Heart right ventricle (tissue), 16 donors: ENCODE data around the gene STXBP5. TPM values are rescaled to one million over a fixed set of nuclear protein-coding genes. Genes with fewer than 3 reads are reported as not detected.

Experiments
- ATAC-seq, 8 donors: fragments of 200-7000 bp; cut with Tn5 transposase; one replicate each; pipeline ENCODE4 v1.9.1; 2020; ENCODE audit warnings: mild to moderate bottlenecking in 8 of 8, moderate library complexity in 8 of 8, moderate number of reproducible peaks in 1 of 8
- DNase-seq, 2 donors: peaks; one replicate each; pipeline ENCODE4 v3.0.0-alpha.2; 2020
- H3K27ac ChIP-seq, 10 donors: fragments of 200-600 bp; sonication (generic) in 2 of 10; one replicate each; pipeline versions ENCODE4 v1.5.0 to v1.8.0; 2020 to 2022; ENCODE audit warnings: mild to moderate bottlenecking in 3 of 10
- H3K27me3 ChIP-seq, 7 donors: fragments of 200-600 bp; one replicate each; pipeline ENCODE4 v1.8.0; 2021 to 2022; ENCODE audit warnings: mild to moderate bottlenecking in 2 of 7
- H3K36me3 ChIP-seq, 9 donors: fragments of 200-600 bp; sonication (generic) in 1 of 9; one replicate each; pipeline versions ENCODE4 v1.5.0 to v1.8.0; 2020 to 2022; ENCODE audit warnings: mild to moderate bottlenecking in 2 of 9
- H3K4me1 ChIP-seq, 9 donors: fragments of 200-600 bp; sonication (generic) in 1 of 9; one replicate each; pipeline versions ENCODE4 v1.5.0 to v1.8.0; 2020 to 2022; ENCODE audit warnings: mild to moderate bottlenecking in 4 of 9
- H3K4me3 ChIP-seq, 10 donors: fragments of 200-600 bp; sonication (generic) in 2 of 10; one replicate each; pipeline versions ENCODE4 v1.5.0 to v1.8.0; 2020 to 2022; ENCODE audit warnings: mild to moderate bottlenecking in 7 of 10, moderate library complexity in 2 of 10
- H3K9me3 ChIP-seq, 11 donors: fragments of 200-600 bp in 10 of 11; sonication (generic) in 2 of 11; one replicate each; pipeline versions ENCODE4 v1.5.0 to v1.8.0; 2013 to 2022; ENCODE audit warnings: mild to moderate bottlenecking in 2 of 11, control low read depth in 1 of 11, moderate library complexity in 1 of 11
- WGBS, 2 donors: extraction: QIAGEN DNeasy Blood & Tissue Kit; methylation state at CpG; one replicate each; pipeline ENCODE4 v1.1.7; 2013; ENCODE audit warnings: inconsistent platforms in 1 of 2; 5-methylcytosine and 5-hydroxymethylcytosine counted together
- intact Hi-C, 10 donors: fragments of 100-400 bp; cut with DNase I; formaldehyde crosslinking; loops; one replicate each; pipeline versions ENCODE4 v1.11.1 to v1.14.2; 2022
- polyA plus RNA-seq, 2 donors: library from polyadenylated mRNA; stranded (reverse); fragments of 200-250 nt; gene quantifications; one replicate each; pipeline ENCODE4 v1.2.3, GENCODE V29; 2013
- total RNA-seq, 10 donors: library from RNA; stranded (reverse); fragmentation: NEBNext Ultra II Directional in 3 of 10; extraction: Animal tissue kit (Norgen Biotek cat#: 25700) in 3 of 10; gene quantifications; one replicate each; pipeline versions ENCODE4 v1.2.1 to v1.2.4, GENCODE V29; 2021 to 2023
- TF ChIP-seq, protein P1 (sequence below), 9 donors: fragments of 200-600 bp; sonication (generic) in 2 of 9; IDR thresholded peaks; one replicate each; pipeline versions ENCODE4 v1.5.0 to v1.8.0; 2021 to 2022; ENCODE audit warnings: antibody characterized with exemption in 9 of 9, mild to moderate bottlenecking in 5 of 9, moderate library complexity in 1 of 9
- donor health status: Arrhythmogenic right ventricular cardiomyopathy.
- donor health status: ischemic (EF 13 %, LVEDD 7.1; RV severe dilation, severe dysfunction).
- donor health status: healthy with polysubstance abuse.
- donor health status: DM: no; HTN: yes; CAD: no.
- donor health status: DM: no; HTN: no; CAD: no.
- donor health status: ischemic (EF 25% LVEDD 6.9; RV normal size, moderate dysfunction).
- donor health status: ischemic (EF 25% LVEDD 5.7; RV mildly dilated, moderate dysfunction).
- donor health status: healthy.
- donor health status: DM: yes; HTN: yes; CAD: no.
- donor health status: Ischemic cardiomyopathy.
- donor health status: ischemic (EF 35%, LVEDD 5.7; RV mildly dilated, moderate dysfunction).
- donor health status: nonischemic (EF 11% LVEDD 7.7; RV severe dilation, severe dysfunction).
- donor health status: DM: yes; HTN: yes; CAD: no.
- donor health status: PGD.
- donor health status: ischemic (EF 29% LVEDD 5.4; RV normal size, mild dysfunction).
- donor health status: nonischemic (EF 23%, LVEDD 6.1; RV moderate dilation, normal function).

Gene STXBP5
- total and polyA plus RNA-seq, 12 donors: 2.8 to 23.2 (median 13.4) TPM

DNA sequence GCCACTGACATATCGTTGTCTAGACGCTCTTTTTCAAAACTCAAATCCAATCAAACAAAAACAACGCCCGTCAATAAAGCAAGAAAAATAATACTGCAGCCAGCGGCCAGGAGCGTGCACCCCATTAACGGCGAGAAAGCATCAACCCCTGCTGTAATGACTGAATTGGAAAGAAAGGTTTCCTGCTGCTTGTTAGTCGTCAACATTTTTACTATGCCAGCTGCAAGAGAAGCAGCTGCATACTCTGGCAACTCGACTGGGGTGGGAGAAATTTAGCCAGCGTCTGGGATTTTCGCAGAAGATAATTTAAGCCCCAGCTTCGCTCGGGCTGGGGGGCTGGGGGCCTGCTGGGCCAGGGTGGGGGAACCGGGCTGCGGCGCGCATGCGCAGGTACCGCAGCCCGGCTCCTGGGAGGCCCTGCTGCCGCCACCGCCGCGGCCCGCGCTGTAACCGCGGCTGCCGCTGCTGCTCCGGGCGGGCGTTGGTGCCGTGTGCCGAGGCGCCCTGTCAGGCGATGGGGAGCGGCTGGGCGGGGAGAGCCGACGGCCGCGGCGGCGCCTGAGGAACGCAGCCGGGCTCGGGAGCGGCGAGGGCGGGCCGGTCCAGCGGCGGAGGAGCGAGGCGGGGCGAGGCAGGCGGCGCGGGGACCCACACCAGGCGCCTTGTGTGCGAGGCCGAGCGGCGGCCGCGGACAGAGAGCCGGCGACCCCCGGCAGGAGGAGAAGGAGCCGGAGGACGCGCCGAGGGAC, 732 bp upstream of the STXBP5 start:
- Histone ChIP-seq H3K4me3 (peak overlapping the region; percentile 36 to 92 (median 83)), H3K27ac (peak overlapping the region; percentile 87 to 97 (median 94)), H3K4me1 (peaks cover 0 to 42% (median 26%) of the 10 kb centered on the region in 9 donors), H3K27me3 (no peaks in the 10 kb centered on the region), H3K36me3 (no peaks in the 10 kb centered on the region), H3K9me3 (no peaks in the 10 kb centered on the region)
- TF ChIP-seq, protein P1, sequence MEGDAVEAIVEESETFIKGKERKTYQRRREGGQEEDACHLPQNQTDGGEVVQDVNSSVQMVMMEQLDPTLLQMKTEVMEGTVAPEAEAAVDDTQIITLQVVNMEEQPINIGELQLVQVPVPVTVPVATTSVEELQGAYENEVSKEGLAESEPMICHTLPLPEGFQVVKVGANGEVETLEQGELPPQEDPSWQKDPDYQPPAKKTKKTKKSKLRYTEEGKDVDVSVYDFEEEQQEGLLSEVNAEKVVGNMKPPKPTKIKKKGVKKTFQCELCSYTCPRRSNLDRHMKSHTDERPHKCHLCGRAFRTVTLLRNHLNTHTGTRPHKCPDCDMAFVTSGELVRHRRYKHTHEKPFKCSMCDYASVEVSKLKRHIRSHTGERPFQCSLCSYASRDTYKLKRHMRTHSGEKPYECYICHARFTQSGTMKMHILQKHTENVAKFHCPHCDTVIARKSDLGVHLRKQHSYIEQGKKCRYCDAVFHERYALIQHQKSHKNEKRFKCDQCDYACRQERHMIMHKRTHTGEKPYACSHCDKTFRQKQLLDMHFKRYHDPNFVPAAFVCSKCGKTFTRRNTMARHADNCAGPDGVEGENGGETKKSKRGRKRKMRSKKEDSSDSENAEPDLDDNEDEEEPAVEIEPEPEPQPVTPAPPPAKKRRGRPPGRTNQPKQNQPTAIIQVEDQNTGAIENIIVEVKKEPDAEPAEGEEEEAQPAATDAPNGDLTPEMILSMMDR (IDR thresholded peaks at IDR 0.05): peak in 1 of 9 donors; percentile 7
- DNase-seq (peak; percentile 43 to 79), ATAC-seq (peak; percentile 80 to 92 (median 85))
- WGBS, 2 donors: 0% methylated on average over 50 to 74 of the region's 74 CpGs
- intact Hi-C loops: loop anchor here in 5 of 10 donors (2.0 to 10.0 kb wide), 7 partner anchors 71 to 1389 kb away; partner anchors contain the start of genes FBXO30 (in 1 of the 5) and RAB32 (in 1 of the 5)

DNA sequence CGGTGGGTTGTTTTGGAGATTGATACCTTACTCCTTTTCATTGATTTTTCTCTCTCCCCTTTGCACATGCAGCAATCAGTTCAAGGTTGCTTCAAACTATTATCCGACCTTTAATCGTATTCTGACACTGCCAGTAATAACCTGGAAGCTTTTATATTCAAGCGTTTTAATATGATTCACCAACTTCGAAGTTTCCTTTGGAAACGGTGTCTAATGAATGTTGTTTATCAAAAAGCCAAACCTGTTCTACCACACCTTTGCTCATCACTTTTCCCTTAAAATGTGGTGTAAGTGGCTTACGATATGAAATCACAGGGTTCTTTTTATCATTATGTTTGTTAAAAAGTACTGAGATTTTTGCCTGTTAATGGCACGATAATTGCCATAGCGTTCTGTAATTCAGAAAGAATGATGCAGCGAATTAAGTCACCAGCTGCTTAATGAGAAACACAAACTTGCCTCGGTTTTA, 660 bp downstream of the STXBP5 start:
- peaks cover 0 to 55% (median 37%) of the 10 kb centered on the region in 9 donors for H3K4me1 ChIP-seq
- intact Hi-C loops: loop anchor here in 5 of 10 donors (5.0 to 10.0 kb wide), 6 partner anchors 73 to 1390 kb away; partner anchors contain the start of genes FBXO30 (in 1 of the 5) and RAB32 (in 1 of the 5)
- no peaks in the 10 kb centered on the region for H3K27me3 ChIP-seq
- H3K9me3 ChIP-seq: no peaks in the 10 kb centered on the region
- TF ChIP-seq, protein P1 (IDR thresholded peaks at IDR 0.05): no peak
- no peaks in the 10 kb centered on the region for H3K36me3 ChIP-seq
- ATAC-seq (no peak), DNase-seq (no peak)
- H3K4me3 ChIP-seq: peak overlapping the region; percentile 70 to 92 (median 83)
- WGBS, 2 donors: 9 to 14% methylated on average over 11 of the region's 11 CpGs
- peak overlapping the region; percentile 87 to 97 (median 94) for H3K27ac ChIP-seq

DNA sequence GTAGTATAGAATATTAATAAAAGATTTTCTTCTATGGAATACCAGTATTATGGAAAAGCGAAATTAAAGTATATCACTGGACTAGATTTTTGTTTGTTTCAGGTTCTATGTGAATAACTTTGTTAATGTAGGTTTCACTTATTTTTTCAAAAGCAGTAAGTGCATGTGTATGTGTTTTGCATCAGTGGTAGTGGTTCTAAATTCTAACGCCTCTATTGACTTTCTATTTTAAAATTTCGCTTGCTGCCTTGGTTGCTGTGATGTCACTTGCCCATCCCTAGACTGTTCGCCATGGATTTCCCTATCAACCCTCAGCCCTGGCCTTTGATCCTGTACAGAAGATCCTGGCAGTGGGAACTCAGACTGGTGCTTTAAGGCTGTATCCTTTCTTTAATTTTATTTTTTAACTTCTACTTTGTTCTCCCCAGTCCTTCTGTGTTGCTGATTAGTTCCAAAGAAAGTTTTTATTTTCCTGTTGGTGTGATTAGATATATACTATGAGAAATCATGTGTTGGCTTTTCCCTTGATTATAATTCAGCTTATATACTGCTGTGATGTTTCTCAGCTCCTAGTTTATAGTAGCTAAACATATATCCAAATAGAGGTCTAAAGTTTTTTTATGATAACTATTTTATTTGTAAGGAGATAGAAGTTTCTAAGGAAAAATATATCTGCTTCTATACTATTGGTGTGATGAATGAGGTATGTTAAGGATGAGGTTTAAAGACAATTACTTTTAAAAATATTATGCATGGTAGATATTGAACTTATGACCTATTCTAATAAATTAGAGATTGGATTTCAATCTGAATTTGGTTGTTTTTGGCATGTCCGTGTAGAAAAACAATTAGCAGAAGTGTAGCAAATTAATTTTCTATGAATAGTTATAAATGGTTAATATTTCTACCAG, 1.7 kb downstream of the STXBP5 start:
- H3K4me3 ChIP-seq: peak overlapping the region in 9 of 10 donors; percentile 70 to 92 (median 84)
- H3K27me3 ChIP-seq: no peaks in the 10 kb centered on the region
- peaks cover 0 to 57% (median 40%) of the 10 kb centered on the region in 9 donors for H3K4me1 ChIP-seq
- 68 to 81% methylated on average over 5 of the region's 5 CpGs for WGBS, 2 donors
- peak overlapping the region in 7 of 10 donors; percentile 5 to 94 (median 90) for H3K27ac ChIP-seq
- no peaks in the 10 kb centered on the region for H3K36me3 ChIP-seq
- TF ChIP-seq, protein P1 (IDR thresholded peaks at IDR 0.05): no peak
- H3K9me3 ChIP-seq: no peaks in the 10 kb centered on the region
- DNase-seq (no peak), ATAC-seq (no peak)
- intact Hi-C loops: loop anchor here in 4 of 10 donors (10.0 kb wide), 4 partner anchors 291 to 1391 kb away; partner anchors contain the start of genes FBXO30 (in 1 of the 4) and RAB32 (in 1 of the 4)
